H1 (cell line): ENCODE measurements around the gene EPN3. TPM values are rescaled to one million over a fixed set of nuclear protein-coding genes. Genes with fewer than 3 reads are reported as not detected.

Experiments used
- BRCA1 ChIP-seq: IDR thresholded peaks from 2 replicates; pipeline ENCODE4 v1.6.1; 2012; ENCODE audit warnings: low read depth, low read length, improper control_type of control experiment
- CBX5 ChIP-seq: fragments of 300-800, 300-1000 bp; sonication (generic); IDR thresholded peaks from 2 replicates; pipeline ENCODE4 v1.7.1; 2016; ENCODE audit warnings: antibody characterized with exemption, low read length, low read depth
- CHD7 ChIP-seq: fragments of 300-600 bp; sonication (generic); IDR thresholded peaks from 2 replicates; pipeline ENCODE4 v1.7.1; 2012; ENCODE audit warnings: low read length, moderate library complexity, mild to moderate bottlenecking, inconsistent platforms; ENCODE audit not compliant: insufficient replicate concordance
- KDM4A ChIP-seq: IDR thresholded peaks from one replicate; pipeline ENCODE4 v1.7.1; 2012; ENCODE audit warnings: low read depth, mild to moderate bottlenecking, moderate library complexity, low read length, inconsistent platforms; ENCODE audit not compliant: severe bottlenecking
- PHF8 ChIP-seq: fragments of 200-600 bp; sonication (generic); conservative IDR thresholded peaks from 2 replicates; pipeline ENCODE4 v1.7.1; 2012; ENCODE audit warnings: low read depth, mild to moderate bottlenecking, inconsistent platforms, low read length, moderate library complexity
- POLR2AphosphoS5 ChIP-seq: IDR thresholded peaks from 2 replicates; pipeline ENCODE4 v1.6.1; 2011; ENCODE audit warnings: low read depth, low read length
- RNF2 ChIP-seq: fragments of 200-900, 300-1000 bp; sonication (generic); IDR thresholded peaks from 2 replicates; pipeline ENCODE4 v1.7.1; 2016; ENCODE audit warnings: borderline replicate concordance, low read depth, mild to moderate bottlenecking, antibody characterized with exemption, low read length; ENCODE audit not compliant: poor library complexity, severe bottlenecking; ENCODE audit errors: missing control alignments
- SP1 ChIP-seq: IDR thresholded peaks from 2 replicates; pipeline ENCODE4 v1.6.1; 2011; ENCODE audit warnings: low read depth, low read length
- SP2 ChIP-seq: IDR thresholded peaks from 2 replicates; pipeline ENCODE4 v1.6.1; 2012; ENCODE audit warnings: mild to moderate bottlenecking, low read length, inconsistent platforms
- TBP ChIP-seq: IDR thresholded peaks from 2 replicates; pipeline ENCODE4 v1.6.1; 2011; ENCODE audit warnings: low read depth, low read length, improper control_type of control experiment
- polyA plus RNA-seq, 7 experiments: library from polyadenylated mRNA; depleted of rRNA in 3 of 7; stranded (reverse) in 5 of 7; unstranded in 2 of 7; fragments of >200 nt in 5 of 7; fragments of 200-250 nt in 2 of 7; gene quantifications; 1 replicate in 5 of 7; 2 replicates in 1 of 7; 4 replicates in 1 of 7; pipeline versions ENCODE4 v1.2.1 to v1.2.3, GENCODE V29; 2011 to 2013; ENCODE audit warnings: missing spikeins in 2 of 7, mixed read lengths in 2 of 7
- total RNA-seq: library from RNA; stranded (reverse); fragmentation: NEBNext Ultra II Directional; extraction: Animal tissue kit (Norgen Biotek cat#: 25700); gene quantifications from 2 replicates; pipeline ENCODE4 v1.2.1, GENCODE V29; 2021

The EPN3 gene
- total and polyA plus RNA-seq, 2 of the 8 experiments (the other 6 are each of a cell fraction or from before 2014, with no cell fraction given): 6.7 to 7.9 TPM

- no peak for TF ChIP-seq CHD7
- TF ChIP-seq RNF2: no peak
- no peak; the same call in 1 of the 2 replicates for TF ChIP-seq POLR2AphosphoS5
- TF ChIP-seq SP2: no peak
- TF ChIP-seq CBX5: no peak
- TF ChIP-seq BRCA1: peak; percentile 37; the same call in 1 of the 2 replicates
- peak; percentile 65; the same call in 1 of the 2 replicates for TF ChIP-seq TBP
- no peak for TF ChIP-seq KDM4A
- TF ChIP-seq PHF8: 0 out of 2 replicates have a peak, but pooled peaks have one; percentile 36
- 0 out of 2 replicates have a peak, but pooled peaks have one; percentile 14 for TF ChIP-seq SP1
Observed at GRCh38 chr17:50550661-50551432, 18.3 kb downstream of the EPN3 start (continued).
